ENCODE results near the gene ARL9. TPM values are rescaled to one million over a fixed set of nuclear protein-coding genes. Genes with fewer than 3 reads are reported as not detected.

ARL9 gene
- total RNA-seq, 1 donor from 2014 or later, result 0.57 TPM

DNA sequence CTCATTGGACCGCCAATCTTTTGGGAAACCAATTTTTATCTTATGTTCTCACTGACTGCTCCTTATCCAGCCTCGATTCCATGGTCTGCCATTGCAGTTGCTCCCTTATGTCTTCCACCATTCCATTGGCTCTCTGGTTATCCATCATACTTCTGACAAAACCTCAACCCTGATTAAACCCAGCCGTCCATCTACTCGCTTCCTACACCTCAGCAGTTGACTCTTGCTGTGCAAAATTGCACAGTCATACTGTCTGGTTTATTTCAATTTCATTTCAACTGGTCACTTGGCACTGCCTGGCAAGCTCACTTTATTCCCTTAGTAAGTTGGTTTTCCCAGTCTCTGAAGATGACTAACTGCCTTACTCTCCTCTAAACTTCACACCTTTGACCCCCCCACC lies 26.2 kb downstream of the ARL9 start:
- H3K9me3 Mint-ChIP-seq (ENCODE audit: low read depth), result no peaks in the 10 kb centered on the region
- no peaks in the 10 kb centered on the region for H3K4me1 Mint-ChIP-seq (ENCODE audit: low read depth)
- no peak overlapping the region for H3K4me3 Mint-ChIP-seq (ENCODE audit: unreplicated experiment)

GRCh38 chr4:56532239-56532638 lies 26.6 kb downstream of the ARL9 start:
- H3K9me3 Mint-ChIP-seq (ENCODE audit: low read depth), result no peaks in the 10 kb centered on the region
- no peak overlapping the region for H3K27ac Mint-ChIP-seq (ENCODE audit: unreplicated experiment)
- no peaks in the 10 kb centered on the region for H3K36me3 Mint-ChIP-seq (ENCODE audit: low read depth)
- H3K4me3 Mint-ChIP-seq (ENCODE audit: unreplicated experiment), result no peak overlapping the region
- H3K4me1 Mint-ChIP-seq (ENCODE audit: low read depth), result no peaks in the 10 kb centered on the region
- TF ChIP-seq, protein P1, sequence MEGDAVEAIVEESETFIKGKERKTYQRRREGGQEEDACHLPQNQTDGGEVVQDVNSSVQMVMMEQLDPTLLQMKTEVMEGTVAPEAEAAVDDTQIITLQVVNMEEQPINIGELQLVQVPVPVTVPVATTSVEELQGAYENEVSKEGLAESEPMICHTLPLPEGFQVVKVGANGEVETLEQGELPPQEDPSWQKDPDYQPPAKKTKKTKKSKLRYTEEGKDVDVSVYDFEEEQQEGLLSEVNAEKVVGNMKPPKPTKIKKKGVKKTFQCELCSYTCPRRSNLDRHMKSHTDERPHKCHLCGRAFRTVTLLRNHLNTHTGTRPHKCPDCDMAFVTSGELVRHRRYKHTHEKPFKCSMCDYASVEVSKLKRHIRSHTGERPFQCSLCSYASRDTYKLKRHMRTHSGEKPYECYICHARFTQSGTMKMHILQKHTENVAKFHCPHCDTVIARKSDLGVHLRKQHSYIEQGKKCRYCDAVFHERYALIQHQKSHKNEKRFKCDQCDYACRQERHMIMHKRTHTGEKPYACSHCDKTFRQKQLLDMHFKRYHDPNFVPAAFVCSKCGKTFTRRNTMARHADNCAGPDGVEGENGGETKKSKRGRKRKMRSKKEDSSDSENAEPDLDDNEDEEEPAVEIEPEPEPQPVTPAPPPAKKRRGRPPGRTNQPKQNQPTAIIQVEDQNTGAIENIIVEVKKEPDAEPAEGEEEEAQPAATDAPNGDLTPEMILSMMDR (IDR thresholded peaks at IDR 0.05), result no peak
- no peak for DNase-seq (ENCODE audit: low spot score)
- no peaks in the 10 kb centered on the region for H3K27me3 Mint-ChIP-seq (ENCODE audit: low read depth)

More for the DNA sequence above, 26.2 kb downstream of the ARL9 start:
- DNase-seq (ENCODE audit: low spot score), result no peak
- no peak overlapping the region for H3K27ac Mint-ChIP-seq (ENCODE audit: unreplicated experiment)
- TF ChIP-seq, protein P1 (IDR thresholded peaks at IDR 0.05), result no peak
- no peaks in the 10 kb centered on the region for H3K36me3 Mint-ChIP-seq (ENCODE audit: low read depth)
- peaks cover 2% of the 10 kb centered on the region for H3K27me3 Mint-ChIP-seq (ENCODE audit: low read depth)

GRCh38 chr4:56535915-56536314 lies 30.3 kb downstream of the ARL9 start:
- Mint-ChIP-seq H3K36me3 (ENCODE audit: low read depth) (peaks cover 1% of the 10 kb centered on the region), H3K4me3 (ENCODE audit: unreplicated experiment) (no peak overlapping the region), H3K27ac (ENCODE audit: unreplicated experiment) (no peak overlapping the region), H3K27me3 (ENCODE audit: low read depth) (peaks cover 5% of the 10 kb centered on the region), H3K9me3 (ENCODE audit: low read depth) (no peaks in the 10 kb centered on the region), H3K4me1 (ENCODE audit: low read depth) (no peaks in the 10 kb centered on the region)
- no peak for DNase-seq (ENCODE audit: low spot score)
- TF ChIP-seq, protein P1 (IDR thresholded peaks at IDR 0.05), result no peak

DNA sequence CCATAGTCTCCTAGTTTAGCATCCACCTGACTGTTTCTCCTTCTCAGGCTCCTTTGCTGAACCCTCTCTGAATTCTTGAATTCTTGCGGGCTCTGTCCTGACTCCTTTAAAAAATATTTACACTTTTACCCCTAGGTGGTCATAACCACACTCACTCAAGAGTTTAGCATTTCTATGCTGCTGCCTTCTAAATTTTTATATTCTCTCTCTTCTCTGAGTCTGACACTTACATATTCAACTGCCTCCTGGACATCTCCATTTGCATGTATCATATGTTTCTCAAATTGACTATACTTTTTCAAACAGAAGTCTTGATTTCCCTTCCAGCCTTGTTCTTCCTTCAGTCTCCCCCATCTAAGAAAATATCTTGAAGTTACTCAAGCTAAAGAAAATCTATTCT lies 31.6 kb downstream of the ARL9 start:
- TF ChIP-seq, protein P1 (IDR thresholded peaks at IDR 0.05), result no peak
- H3K4me1 Mint-ChIP-seq (ENCODE audit: low read depth), result no peaks in the 10 kb centered on the region
- DNase-seq (ENCODE audit: low spot score), result no peak
- peaks cover 13% of the 10 kb centered on the region for H3K27me3 Mint-ChIP-seq (ENCODE audit: low read depth)
- no peak overlapping the region for H3K4me3 Mint-ChIP-seq (ENCODE audit: unreplicated experiment)
- no peaks in the 10 kb centered on the region for H3K9me3 Mint-ChIP-seq (ENCODE audit: low read depth)
- no peak overlapping the region for H3K27ac Mint-ChIP-seq (ENCODE audit: unreplicated experiment)
- H3K36me3 Mint-ChIP-seq (ENCODE audit: low read depth), result peaks cover 1% of the 10 kb centered on the region

DNA sequence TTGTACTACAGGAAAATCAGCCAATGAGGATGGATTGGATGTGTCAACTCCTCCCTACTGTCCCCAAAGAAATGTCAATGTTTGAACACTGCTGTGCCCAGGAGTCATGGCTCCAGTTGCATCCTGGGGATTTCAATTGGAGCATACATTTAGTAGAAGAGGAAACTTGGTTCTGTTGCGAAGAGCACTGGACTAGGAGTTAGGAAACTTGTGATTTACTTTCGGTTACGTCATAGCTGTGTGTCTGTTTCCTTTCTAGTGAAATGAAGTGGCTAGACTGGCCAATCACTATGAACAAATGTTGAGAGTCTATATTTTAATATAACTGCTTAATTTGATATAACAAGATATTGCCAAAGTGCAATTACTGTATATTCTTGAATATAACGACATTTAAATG lies 35.2 kb downstream of the ARL9 start:
- TF ChIP-seq, protein P1 (IDR thresholded peaks at IDR 0.05), result no peak
- no peaks in the 10 kb centered on the region for H3K9me3 Mint-ChIP-seq (ENCODE audit: low read depth)

More for the DNA sequence above, 35.2 kb downstream of the ARL9 start:
- DNase-seq (ENCODE audit: low spot score), result no peak
- Mint-ChIP-seq H3K4me1 (ENCODE audit: low read depth) (peaks cover 11% of the 10 kb centered on the region), H3K4me3 (ENCODE audit: unreplicated experiment) (no peak overlapping the region), H3K27ac (ENCODE audit: unreplicated experiment) (no peak overlapping the region), H3K36me3 (ENCODE audit: low read depth) (peaks cover 1% of the 10 kb centered on the region), H3K27me3 (ENCODE audit: low read depth) (peaks cover 15% of the 10 kb centered on the region)

Measured in chondrocyte (in vitro differentiated cells).